ENCODE data around the gene RAMACL.
"Not testable (repeated sequence)": the region's sequence is repeated elsewhere in the genome, so short reads cannot be mapped to it uniquely, and the experiment has no call there.

The RAMACL gene

GRCh38 chr6:166595949-166596348, 9.5 kb upstream of the RAMACL start:
- DNase-seq (ENCODE audit: low spot score): no peak

GRCh38 chr6:166595061-166595780, 8.7 kb upstream of the RAMACL start:
- DNase-seq (ENCODE audit: low spot score): no peak

DNA sequence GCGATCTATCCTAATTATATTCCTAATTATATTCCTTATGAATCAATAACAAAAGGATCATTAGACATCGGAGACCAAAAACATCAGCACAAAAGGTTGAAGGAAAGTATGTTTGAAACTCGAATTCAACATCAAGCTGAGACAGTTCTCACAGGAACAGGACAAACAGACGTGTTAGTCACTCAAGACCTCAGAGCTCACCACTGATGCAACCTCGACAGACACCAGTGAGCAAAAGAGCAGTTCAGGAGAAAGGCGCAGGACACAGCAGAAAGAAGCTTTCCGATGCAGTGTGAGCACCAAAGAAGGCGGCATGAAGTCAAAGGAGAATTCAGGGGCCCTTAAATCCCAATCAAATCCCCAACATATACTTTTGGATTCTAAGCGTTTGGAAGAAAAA, 6.3 kb upstream of the RAMACL start:
- no peak for DNase-seq (ENCODE audit: low spot score)

DNA sequence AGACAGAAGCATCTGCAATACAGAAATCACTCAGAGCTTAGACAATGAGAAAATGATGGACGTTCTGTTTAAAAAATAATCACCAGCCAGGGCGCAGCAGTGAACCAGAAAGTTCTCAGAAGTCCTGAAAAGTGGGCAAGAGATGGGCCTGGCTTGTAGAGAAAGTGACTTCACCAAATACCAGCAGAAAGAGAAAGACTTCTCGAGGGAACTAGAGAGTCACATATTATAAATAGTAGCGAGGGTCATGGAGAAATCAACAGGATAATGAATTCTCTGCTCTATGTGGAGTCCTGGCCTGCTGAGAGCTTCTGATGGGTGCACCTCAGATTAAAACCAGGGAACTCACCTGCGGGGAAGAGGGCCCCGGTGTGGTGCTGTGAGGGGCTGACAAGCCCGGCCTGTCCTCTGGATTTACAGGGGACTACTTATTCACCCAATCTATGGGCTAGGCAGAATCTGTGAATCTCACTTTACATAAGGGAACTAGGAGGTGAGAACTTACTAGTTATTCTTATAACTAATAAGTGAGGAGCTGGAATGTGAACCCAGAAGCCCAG, 5.6 kb upstream of the RAMACL start:
- no peak for DNase-seq (ENCODE audit: low spot score)

- DNase-seq (ENCODE audit: low spot score): no peak
These were observed 4.5 kb upstream of the RAMACL start for GRCh38 chr6:166591026-166591425.

DNA sequence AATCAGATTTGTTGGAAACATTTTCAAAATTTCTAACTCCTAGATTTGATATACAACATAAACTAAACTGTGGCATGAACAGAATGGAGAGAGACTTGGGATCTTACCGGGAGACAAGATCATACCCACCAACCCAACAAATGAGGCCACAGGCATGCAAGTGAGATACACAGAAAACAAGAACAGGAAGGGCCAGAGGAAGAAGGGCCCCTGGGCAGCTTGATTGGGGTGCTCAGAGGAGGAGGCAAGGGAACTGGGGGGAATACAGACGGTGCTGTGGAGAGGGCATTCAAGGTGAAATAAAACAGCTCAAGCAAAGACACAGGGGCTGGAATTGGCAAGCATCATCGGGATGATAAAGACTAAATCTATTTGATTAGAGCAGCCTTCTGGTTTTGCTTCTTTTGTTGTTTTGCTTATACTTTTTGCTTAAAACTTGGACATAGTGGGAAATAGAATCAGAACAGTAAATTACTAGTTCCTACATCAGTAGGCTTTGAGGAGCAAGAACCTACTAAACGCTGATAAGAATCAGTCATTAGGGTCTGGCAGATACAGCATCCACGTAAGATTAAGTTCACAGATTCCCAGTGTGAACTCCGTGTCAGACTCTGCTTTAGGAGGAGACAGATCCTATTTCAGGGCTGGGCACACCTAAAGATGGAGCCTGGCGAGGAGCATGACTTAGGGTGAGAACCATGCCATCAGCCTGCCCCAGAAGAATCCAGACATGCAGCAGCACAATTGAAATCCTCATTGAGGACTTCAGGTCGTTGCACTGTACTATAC, 3.5 kb upstream of the RAMACL start:
- DNase-seq (ENCODE audit: low spot score): no peak

- no peak for DNase-seq (ENCODE audit: low spot score)
These were observed 2.9 kb upstream of the RAMACL start for GRCh38 chr6:166589337-166589731.

DNA sequence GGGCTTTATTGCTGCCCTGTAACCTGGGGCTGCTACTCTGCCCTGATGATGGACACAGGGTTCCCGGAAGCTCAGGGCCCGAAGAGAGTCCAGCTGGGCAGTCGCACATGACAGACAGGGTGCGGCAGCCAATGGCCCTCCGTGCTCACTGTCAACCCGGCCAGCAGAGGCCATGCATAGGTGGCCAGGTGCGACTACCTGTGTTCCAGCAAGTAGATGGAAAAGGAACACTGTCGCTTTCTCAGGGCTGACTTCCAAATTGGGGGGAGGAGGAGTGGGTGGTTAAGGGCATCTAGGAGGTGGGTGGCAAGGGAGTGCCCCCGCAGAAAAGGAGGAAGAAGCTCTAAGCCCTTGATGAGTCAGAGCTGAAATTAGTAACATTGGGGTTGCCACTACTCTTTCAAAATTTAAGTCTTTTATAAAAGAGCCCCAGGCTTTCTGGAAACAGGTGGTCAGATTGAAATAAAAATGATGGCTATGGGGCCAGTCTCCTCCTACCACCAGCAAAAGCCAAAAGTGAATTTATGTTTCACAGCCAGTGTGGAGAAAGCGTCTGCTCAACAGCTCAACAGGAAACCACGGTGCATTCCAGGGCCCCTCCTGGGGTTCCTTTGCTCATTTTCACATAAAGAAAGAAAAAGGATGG, 2.3 kb upstream of the RAMACL start:
- DNase-seq (ENCODE audit: low spot score): no peak

- no peak for DNase-seq (ENCODE audit: low spot score)
These were observed 1.3 kb upstream of the RAMACL start for GRCh38 chr6:166587631-166588413.

GRCh38 chr6:166584853-166585429, 1.5 kb downstream of the RAMACL start:
- DNase-seq (ENCODE audit: low spot score): no peak

DNA sequence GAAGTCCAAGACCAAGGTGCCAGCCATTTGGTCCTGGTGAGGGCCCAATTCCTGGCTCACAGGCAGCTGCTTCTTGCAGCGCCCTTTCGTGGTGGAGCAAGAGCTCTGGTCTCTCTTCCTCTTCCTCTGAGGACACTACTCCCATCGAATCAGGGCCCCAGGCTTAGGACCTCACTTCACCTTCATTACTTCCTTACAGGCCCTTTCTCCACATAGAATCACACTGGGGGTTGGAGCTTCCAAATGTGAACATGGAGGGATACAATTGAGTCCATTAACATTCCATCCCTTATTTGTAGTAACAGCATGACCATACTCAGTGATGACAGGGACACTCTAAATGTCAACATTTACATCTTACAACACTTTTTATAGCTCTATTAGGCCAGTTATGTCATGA, 2.3 kb downstream of the RAMACL start:
- no peak for DNase-seq (ENCODE audit: low spot score)

GRCh38 chr6:166583230-166583965, 3.1 kb downstream of the RAMACL start:
- no peak for DNase-seq (ENCODE audit: low spot score)

DNA sequence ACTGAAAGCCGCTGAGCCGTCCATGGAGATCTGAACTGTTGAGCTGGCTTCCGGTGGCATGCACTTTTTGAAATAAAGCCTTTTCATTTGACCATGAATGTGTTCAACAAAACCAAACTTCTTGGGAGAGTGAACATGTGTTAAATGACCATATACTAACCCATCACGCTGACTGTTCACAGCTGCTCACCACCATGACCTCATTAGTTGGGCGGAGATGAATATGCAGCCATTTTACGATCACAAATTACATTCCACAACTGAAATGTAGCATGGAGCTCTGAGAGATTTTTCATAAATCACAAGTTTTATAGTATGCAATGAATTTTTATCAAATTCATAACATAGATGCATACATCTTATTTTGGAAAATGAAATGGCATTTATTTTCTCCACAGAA, 4.2 kb downstream of the RAMACL start:
- no peak for DNase-seq (ENCODE audit: low spot score)

DNA sequence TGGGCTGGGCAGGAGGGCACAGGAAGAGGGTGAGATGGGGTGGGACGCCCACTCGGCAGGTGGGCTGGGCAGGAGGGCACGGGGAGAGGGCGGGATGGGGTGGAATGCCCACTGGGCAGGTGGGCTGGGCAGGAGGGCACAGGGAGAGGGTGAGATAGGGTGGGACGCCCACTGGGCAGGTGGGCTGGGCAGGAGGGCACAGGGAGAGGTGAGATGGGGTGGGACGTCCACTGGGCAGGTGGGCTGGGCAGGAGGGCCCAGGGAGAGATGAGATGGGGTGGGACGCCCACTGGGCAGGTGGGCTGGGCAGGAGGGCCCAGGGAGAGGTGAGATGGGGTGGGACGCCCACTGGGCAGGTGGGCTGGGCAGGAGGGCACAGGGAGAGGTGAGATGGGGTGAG, 4.7 kb downstream of the RAMACL start:
- not testable (repeated sequence) for DNase-seq (ENCODE audit: low spot score)

GRCh38 chr6:166581091-166581511, 5.4 kb downstream of the RAMACL start:
- DNase-seq (ENCODE audit: low spot score): no peak

- DNase-seq (ENCODE audit: low spot score): no peak
These were observed 6.1 kb downstream of the RAMACL start for GRCh38 chr6:166580076-166581050.

DNA sequence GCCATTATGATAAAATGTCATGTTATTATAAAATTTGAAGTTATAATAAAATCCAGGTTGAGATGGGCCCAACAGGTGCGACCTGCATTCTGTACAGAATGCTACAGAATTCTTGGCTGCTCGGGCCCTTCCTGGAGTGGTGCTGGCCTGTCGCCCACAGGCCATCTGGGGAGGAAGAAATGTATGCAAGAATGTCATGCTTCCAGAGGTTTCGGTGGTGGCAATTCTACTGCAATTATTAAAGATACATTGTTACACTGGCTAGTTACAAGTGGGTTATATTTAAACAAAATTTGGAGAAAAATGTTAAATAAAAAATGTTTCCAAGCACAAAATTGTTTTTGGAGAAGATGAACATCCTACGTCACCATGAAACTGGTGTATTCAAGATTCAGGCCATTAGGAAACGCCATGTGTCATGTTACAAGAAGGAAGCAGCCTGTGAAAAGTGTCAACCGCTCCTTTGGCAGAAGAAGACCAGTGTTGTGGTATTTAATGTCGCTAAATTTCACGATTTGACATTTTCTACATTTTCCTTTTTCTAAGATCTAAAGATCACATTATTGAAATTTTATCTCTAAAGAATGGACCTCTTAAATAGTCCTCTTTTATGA, 7.1 kb downstream of the RAMACL start:
- DNase-seq (ENCODE audit: low spot score): no peak

- DNase-seq (ENCODE audit: low spot score): no peak
These were observed 7.8 kb downstream of the RAMACL start for GRCh38 chr6:166578536-166579236.

- no peak for DNase-seq (ENCODE audit: low spot score)
These were observed 11.3 kb downstream of the RAMACL start for GRCh38 chr6:166575205-166575604.
